ENCODE data around the gene IQCK. TPM values are rescaled to one million over a fixed set of nuclear protein-coding genes. Genes with fewer than 3 reads are reported as not detected.

Gene IQCK
- total RNA-seq, 1 experiment from 2014 or later: 5.3 TPM

GRCh38 chr16:19808061-19808641 is 90.1 kb downstream of the IQCK start:
- in situ Hi-C loops (cut with HindIII; ENCODE audit: low pct_unique_long_range_greater_than_20kb, low sequenced_read_pairs): no loop called here
- no peak for DNase-seq (ENCODE audit: low read depth, low spot score)

GRCh38 chr16:19809121-19809635 is 91.1 kb downstream of the IQCK start:
- DNase-seq (ENCODE audit: low read depth, low spot score): no peak
- in situ Hi-C loops (cut with HindIII; ENCODE audit: low pct_unique_long_range_greater_than_20kb, low sequenced_read_pairs): no loop called here

GRCh38 chr16:19809693-19810092 is 91.6 kb downstream of the IQCK start:
- in situ Hi-C loops (cut with HindIII; ENCODE audit: low pct_unique_long_range_greater_than_20kb, low sequenced_read_pairs): no loop called here
- DNase-seq (ENCODE audit: low read depth, low spot score): no peak

- no peak for DNase-seq (ENCODE audit: low read depth, low spot score)
- in situ Hi-C loops (cut with HindIII; ENCODE audit: low pct_unique_long_range_greater_than_20kb, low sequenced_read_pairs): no loop called here
These were observed 93.0 kb downstream of the IQCK start for GRCh38 chr16:19810817-19811731.

- in situ Hi-C loops (cut with HindIII; ENCODE audit: low pct_unique_long_range_greater_than_20kb, low sequenced_read_pairs): no loop called here
- no peak for DNase-seq (ENCODE audit: low read depth, low spot score)
These were observed 94.9 kb downstream of the IQCK start for GRCh38 chr16:19812986-19813385.

- in situ Hi-C loops (cut with HindIII; ENCODE audit: low pct_unique_long_range_greater_than_20kb, low sequenced_read_pairs): no loop called here
- DNase-seq (ENCODE audit: low read depth, low spot score): no peak
These were observed 97.3 kb downstream of the IQCK start for GRCh38 chr16:19815418-19815817.

- in situ Hi-C loops (cut with HindIII; ENCODE audit: low pct_unique_long_range_greater_than_20kb, low sequenced_read_pairs): no loop called here
- no peak for DNase-seq (ENCODE audit: low read depth, low spot score)
These were observed 99.1 kb downstream of the IQCK start for GRCh38 chr16:19817122-19817521.

GRCh38 chr16:19817875-19818274 is 99.8 kb downstream of the IQCK start:
- DNase-seq (ENCODE audit: low read depth, low spot score): no peak
- in situ Hi-C loops (cut with HindIII; ENCODE audit: low pct_unique_long_range_greater_than_20kb, low sequenced_read_pairs): no loop called here

GRCh38 chr16:19822533-19822932 is 104.5 kb downstream of the IQCK start:
- DNase-seq (ENCODE audit: low read depth, low spot score): no peak
- in situ Hi-C loops (cut with HindIII; ENCODE audit: low pct_unique_long_range_greater_than_20kb, low sequenced_read_pairs): no loop called here

GRCh38 chr16:19823322-19823721 is 105.3 kb downstream of the IQCK start:
- in situ Hi-C loops (cut with HindIII; ENCODE audit: low pct_unique_long_range_greater_than_20kb, low sequenced_read_pairs): no loop called here
- no peak for DNase-seq (ENCODE audit: low read depth, low spot score)

GRCh38 chr16:19824216-19824615 is 106.1 kb downstream of the IQCK start:
- in situ Hi-C loops (cut with HindIII; ENCODE audit: low pct_unique_long_range_greater_than_20kb, low sequenced_read_pairs): no loop called here
- no peak for DNase-seq (ENCODE audit: low read depth, low spot score)

GRCh38 chr16:19829844-19830692 is 112.0 kb downstream of the IQCK start:
- DNase-seq (ENCODE audit: low read depth, low spot score): no peak
- in situ Hi-C loops (cut with HindIII; ENCODE audit: low pct_unique_long_range_greater_than_20kb, low sequenced_read_pairs): no loop called here

- no peak for DNase-seq (ENCODE audit: low read depth, low spot score)
- in situ Hi-C loops (cut with HindIII; ENCODE audit: low pct_unique_long_range_greater_than_20kb, low sequenced_read_pairs): no loop called here
These were observed 113.0 kb downstream of the IQCK start for GRCh38 chr16:19830902-19831560.

- in situ Hi-C loops (cut with HindIII; ENCODE audit: low pct_unique_long_range_greater_than_20kb, low sequenced_read_pairs): no loop called here
- DNase-seq (ENCODE audit: low read depth, low spot score): peak; percentile 79
These were observed 113.6 kb downstream of the IQCK start for GRCh38 chr16:19831678-19832077.

- in situ Hi-C loops (cut with HindIII; ENCODE audit: low pct_unique_long_range_greater_than_20kb, low sequenced_read_pairs): no loop called here
- DNase-seq (ENCODE audit: low read depth, low spot score): peak; percentile 71
These were observed 115.1 kb downstream of the IQCK start for GRCh38 chr16:19833176-19833575.

GRCh38 chr16:19833581-19833980 is 115.5 kb downstream of the IQCK start:
- DNase-seq (ENCODE audit: low read depth, low spot score): no peak
- in situ Hi-C loops (cut with HindIII; ENCODE audit: low pct_unique_long_range_greater_than_20kb, low sequenced_read_pairs): no loop called here

GRCh38 chr16:19835196-19835595 is 117.1 kb downstream of the IQCK start:
- in situ Hi-C loops (cut with HindIII; ENCODE audit: low pct_unique_long_range_greater_than_20kb, low sequenced_read_pairs): no loop called here
- no peak for DNase-seq (ENCODE audit: low read depth, low spot score)
